Neural progenitor cell (in vitro differentiated cells): ENCODE results near the gene DLG4. TPM values are rescaled to one million over a fixed set of nuclear protein-coding genes. Genes with fewer than 3 reads are reported as not detected.

Source experiments
- DNase-seq: peaks from one replicate; pipeline ENCODE4 v3.0.0-alpha.2; 2016; ENCODE audit warnings: low spot score
- H2AFZ ChIP-seq: fragments of 200-600 bp; sonication (generic); replicated peaks from 2 replicates; pipeline ENCODE4 v1.6.1; 2016; ENCODE audit warnings: antibody characterized with exemption
- H3F3A ChIP-seq: fragments of 200-600 bp; sonication (generic); 2 replicates; pipeline ENCODE4 v1.6.1; 2016; ENCODE audit warnings: antibody characterized with exemption, low read depth
- H3K27ac ChIP-seq: fragments of 200-600 bp; sonication (generic); 2 replicates; pipeline ENCODE4 v1.5.1; 2016; ENCODE audit warnings: mild to moderate bottlenecking
- H3K27me3 ChIP-seq: fragments of 200-600 bp; sonication (generic); 2 replicates; pipeline ENCODE4 v1.6.1; 2016; ENCODE audit warnings: mild to moderate bottlenecking, moderate library complexity
- H3K36me3 ChIP-seq: fragments of 200-600 bp; sonication (generic); 2 replicates; pipeline ENCODE4 v1.5.1; 2016
- H3K4me1 ChIP-seq: fragments of 200-600 bp; sonication (generic); 2 replicates; pipeline ENCODE4 v1.6.1; 2016; ENCODE audit warnings: mixed run types
- H3K4me2 ChIP-seq: fragments of 200-600 bp; sonication (generic); 2 replicates; pipeline ENCODE4 v1.6.1; 2016
- H3K4me3 ChIP-seq: fragments of 200-600 bp; sonication (generic); 2 replicates; pipeline ENCODE4 v1.5.1; 2016
- H3K79me2 ChIP-seq: fragments of 200-600 bp; sonication (generic); 2 replicates; pipeline ENCODE4 v1.6.1; 2016; ENCODE audit warnings: low read depth
- H3K9ac ChIP-seq: fragments of 200-600 bp; sonication (generic); 2 replicates; pipeline ENCODE4 v1.6.1; 2016
- H3K9me3 ChIP-seq: fragments of 200-600 bp; sonication (generic); 2 replicates; pipeline ENCODE4 v1.5.1; 2016; ENCODE audit warnings: low read depth
- H4K20me1 ChIP-seq: fragments of 200-600 bp; sonication (generic); 2 replicates; pipeline ENCODE4 v1.6.1; 2016; ENCODE audit warnings: low read depth
- H3K27ac Mint-ChIP-seq: 3 replicates; pipeline ENCODE4 v1.8.0; 2021; ENCODE audit warnings: mixed read lengths
- H3K27me3 Mint-ChIP-seq: 2 replicates; pipeline ENCODE4 v1.8.0; 2022; ENCODE audit warnings: low read depth, mild to moderate bottlenecking, inconsistent platforms, moderate library complexity, mixed read lengths; ENCODE audit not compliant: insufficient read depth
- H3K36me3 Mint-ChIP-seq: 3 replicates; pipeline ENCODE4 v1.8.0; 2021; ENCODE audit warnings: mixed read lengths
- H3K4me1 Mint-ChIP-seq: 3 replicates; pipeline ENCODE4 v1.8.0; 2021; ENCODE audit warnings: mixed read lengths
- H3K4me3 Mint-ChIP-seq: 3 replicates; pipeline ENCODE4 v1.8.0; 2021; ENCODE audit warnings: mild to moderate bottlenecking, moderate library complexity, mixed read lengths
- H3K9me3 Mint-ChIP-seq: 3 replicates; pipeline ENCODE4 v1.8.0; 2020; ENCODE audit warnings: mixed read lengths
- CTCF ChIP-seq: fragments of 200-600 bp; sonication (generic); IDR thresholded peaks from 2 replicates; pipeline ENCODE4 v1.5.1; 2017; ENCODE audit warnings: antibody characterized with exemption, mild to moderate bottlenecking
- EZH2 ChIP-seq: fragments of 200-600 bp; sonication (generic); IDR thresholded peaks from 2 replicates; pipeline ENCODE4 v1.6.1; 2017; ENCODE audit warnings: antibody characterized with exemption, mild to moderate bottlenecking, moderate library complexity
- EZH2phosphoT487 ChIP-seq: fragments of 200-600 bp; sonication (generic); IDR thresholded peaks from 2 replicates; pipeline ENCODE4 v1.6.1; 2017; ENCODE audit warnings: antibody characterized with exemption
- total RNA-seq: library from RNA; depleted of rRNA; stranded (reverse); fragments of >200 nt; gene quantifications from 2 replicates; pipeline ENCODE4 v1.2.3, GENCODE V29; 2015; ENCODE audit warnings: low replicate concordance

The DLG4 gene
- total RNA-seq, 1 donor from 2014 or later, result 23.5 TPM

- Mint-ChIP-seq H3K36me3 (peaks cover 12% of the 10 kb centered on the region), H3K9me3 (no peaks in the 10 kb centered on the region), H3K4me3 (peak overlapping the region; percentile 92), H3K27me3 (peaks cover 23% of the 10 kb centered on the region), H3K27ac (peak overlapping the region; percentile 99), H3K4me1 (peaks cover 64% of the 10 kb centered on the region)
- no peaks in the 10 kb centered on the region for H3K27me3 ChIP-seq
- H2AFZ ChIP-seq, result peak overlapping the region; percentile 53
- TF ChIP-seq CTCF (no peak), EZH2phosphoT487 (no peak), EZH2 (no peak)
- no peaks in the 10 kb centered on the region for H3K36me3 ChIP-seq
- DNase-seq, result peak; percentile 81
- H3K27ac ChIP-seq, result no peak overlapping the region
- H3K9me3 ChIP-seq, result no peaks in the 10 kb centered on the region
- peaks cover 79% of the 10 kb centered on the region for H3F3A ChIP-seq
- H3K4me3 ChIP-seq, result peak overlapping the region; percentile 59
- peaks cover 35% of the 10 kb centered on the region for H3K79me2 ChIP-seq
- peak overlapping the region; percentile 51 for H3K9ac ChIP-seq
- peaks cover 46% of the 10 kb centered on the region for H3K4me1 ChIP-seq
- H4K20me1 ChIP-seq, result peaks cover 30% of the 10 kb centered on the region
- peak overlapping the region; percentile 85 for H3K4me2 ChIP-seq
Observed at GRCh38 chr17:7217113-7217987, 2.3 kb downstream of the DLG4 start.

- peak overlapping the region; percentile 59 for H3K4me3 ChIP-seq
- H3K79me2 ChIP-seq, result peaks cover 43% of the 10 kb centered on the region
- H3K27me3 Mint-ChIP-seq, result peaks cover 23% of the 10 kb centered on the region
- H2AFZ ChIP-seq, result no peak overlapping the region
- peak overlapping the region; percentile 51 for H3K9ac ChIP-seq
- H3K4me2 ChIP-seq, result peak overlapping the region; percentile 85
- TF ChIP-seq EZH2 (no peak), CTCF (no peak), EZH2phosphoT487 (no peak)
- peaks cover 21% of the 10 kb centered on the region for H4K20me1 ChIP-seq
- no peaks in the 10 kb centered on the region for H3K9me3 Mint-ChIP-seq
- no peak for DNase-seq
- H3F3A ChIP-seq, result peaks cover 75% of the 10 kb centered on the region
- peaks cover 69% of the 10 kb centered on the region for H3K4me1 Mint-ChIP-seq
- H3K27me3 ChIP-seq, result no peaks in the 10 kb centered on the region
- H3K36me3 ChIP-seq, result no peaks in the 10 kb centered on the region
- H3K36me3 Mint-ChIP-seq, result peaks cover 10% of the 10 kb centered on the region
- H3K4me3 Mint-ChIP-seq, result peak overlapping the region; percentile 83
- H3K9me3 ChIP-seq, result no peaks in the 10 kb centered on the region
- no peak overlapping the region for H3K27ac ChIP-seq
- peaks cover 53% of the 10 kb centered on the region for H3K4me1 ChIP-seq
- peak overlapping the region; percentile 0 for H3K27ac Mint-ChIP-seq
Observed at GRCh38 chr17:7216242-7217112, 3.2 kb downstream of the DLG4 start.

GRCh38 chr17:7215652-7216180, 3.9 kb downstream of the DLG4 start:
- no peak overlapping the region for H3K9ac ChIP-seq
- peak overlapping the region; percentile 85 for H3K4me2 ChIP-seq
- TF ChIP-seq EZH2 (no peak), EZH2phosphoT487 (no peak), CTCF (no peak)
- Mint-ChIP-seq H3K27ac (peak overlapping the region; percentile 97), H3K4me1 (peaks cover 68% of the 10 kb centered on the region), H3K4me3 (peak overlapping the region; percentile 83), H3K36me3 (peaks cover 4% of the 10 kb centered on the region), H3K27me3 (peaks cover 23% of the 10 kb centered on the region), H3K9me3 (no peaks in the 10 kb centered on the region)
- H3F3A ChIP-seq, result peaks cover 73% of the 10 kb centered on the region
- peak overlapping the region; percentile 59 for H3K4me3 ChIP-seq
- H3K79me2 ChIP-seq, result peaks cover 50% of the 10 kb centered on the region
- H3K36me3 ChIP-seq, result no peaks in the 10 kb centered on the region
- no peaks in the 10 kb centered on the region for H3K9me3 ChIP-seq
- H3K27ac ChIP-seq, result peak overlapping the region; percentile 54
- H3K4me1 ChIP-seq, result peaks cover 56% of the 10 kb centered on the region
- peak; percentile 41 for DNase-seq
- peaks cover 13% of the 10 kb centered on the region for H4K20me1 ChIP-seq
- H2AFZ ChIP-seq, result no peak overlapping the region
- no peaks in the 10 kb centered on the region for H3K27me3 ChIP-seq
